GM23338 (cell line): Measurements from ENCODE around the gene FAM120AOS. TPM values are rescaled to one million over a fixed set of nuclear protein-coding genes. Genes with fewer than 3 reads are reported as not detected.
A peak's percentile ranks its signal among the peaks of the same experiment; 100 is the strongest.

Source experiments
- ATAC-seq: fragments of 200-7000 bp; cut with Tn5 transposase; 3 replicates; pipeline ENCODE4 v1.9.1; 2020
- DNase-seq: peaks from one replicate; pipeline ENCODE4 v3.0.0-alpha.2; 2015; ENCODE audit warnings: low spot score
- H2AFZ ChIP-seq: fragments of 200-600 bp; sonication (generic); 2 replicates; pipeline ENCODE4 v1.8.0; 2016; ENCODE audit warnings: antibody characterized with exemption, mild to moderate bottlenecking, moderate library complexity
- H3F3A ChIP-seq: fragments of 200-600 bp; sonication (generic); replicated peaks from 2 replicates; pipeline ENCODE4 v1.8.0; 2017; ENCODE audit warnings: antibody characterized with exemption, mixed run types, low read depth
- H3K27ac ChIP-seq: fragments of 200-600 bp; sonication (generic); 2 replicates; pipeline ENCODE4 v1.6.1; 2016; ENCODE audit warnings: low read depth
- H3K27me3 ChIP-seq: fragments of 200-600 bp; sonication (generic); 2 replicates; pipeline ENCODE4 v1.8.0; 2016; ENCODE audit warnings: mild to moderate bottlenecking, mixed run types, moderate library complexity; ENCODE audit not compliant: insufficient read depth
- H3K36me3 ChIP-seq: fragments of 200-600 bp; sonication (generic); 2 replicates; pipeline ENCODE4 v1.8.0; 2016; ENCODE audit warnings: mild to moderate bottlenecking; ENCODE audit not compliant: insufficient read depth
- H3K4me1 ChIP-seq: fragments of 200-600 bp; sonication (generic); 2 replicates; pipeline ENCODE4 v1.8.0; 2016; ENCODE audit warnings: mild to moderate bottlenecking, moderate library complexity; ENCODE audit not compliant: insufficient read depth
- H3K4me2 ChIP-seq: fragments of 200-600 bp; sonication (generic); 2 replicates; pipeline ENCODE4 v1.7.1; 2017; ENCODE audit warnings: mixed run types
- H3K4me3 ChIP-seq: fragments of 200-600 bp; sonication (generic); 2 replicates; pipeline ENCODE4 v1.6.1; 2016; ENCODE audit warnings: mixed run types
- H3K79me2 ChIP-seq: fragments of 200-600 bp; sonication (generic); replicated peaks from 2 replicates; pipeline ENCODE4 v1.8.0; 2017; ENCODE audit warnings: mild to moderate bottlenecking; ENCODE audit not compliant: insufficient read depth
- H3K9me2 ChIP-seq: fragments of 200-600 bp; sonication (generic); 2 replicates; pipeline ENCODE4 v1.8.0; 2017; ENCODE audit not compliant: insufficient read depth
- H4K20me1 ChIP-seq: fragments of 200-600 bp; sonication (generic); replicated peaks from 2 replicates; pipeline ENCODE4 v1.8.0; 2017; ENCODE audit warnings: mild to moderate bottlenecking; ENCODE audit not compliant: insufficient read depth
- H3K27ac Mint-ChIP-seq: 2 replicates; pipeline ENCODE4 v1.8.0; 2020; ENCODE audit warnings: inconsistent platforms, mild to moderate bottlenecking, moderate library complexity, mixed read lengths
- H3K27me3 Mint-ChIP-seq: 3 replicates; pipeline ENCODE4 v1.8.0; 2022; ENCODE audit warnings: low read depth, mild to moderate bottlenecking, moderate library complexity, mixed read lengths, inconsistent platforms; ENCODE audit not compliant: insufficient read depth, poor library complexity
- H3K36me3 Mint-ChIP-seq: 3 replicates; pipeline ENCODE4 v1.8.0; 2021; ENCODE audit warnings: low read depth, mild to moderate bottlenecking, inconsistent platforms, moderate library complexity, mixed read lengths
- H3K4me1 Mint-ChIP-seq: 3 replicates; pipeline ENCODE4 v1.8.0; 2020; ENCODE audit warnings: mild to moderate bottlenecking, inconsistent platforms, mixed read lengths
- H3K4me3 Mint-ChIP-seq: 3 replicates; pipeline ENCODE4 v1.8.0; 2021; ENCODE audit warnings: moderate library complexity, mild to moderate bottlenecking, inconsistent platforms, mixed read lengths
- H3K9me3 Mint-ChIP-seq: 3 replicates; pipeline ENCODE4 v1.8.0; 2020; ENCODE audit warnings: moderate library complexity, mild to moderate bottlenecking, inconsistent platforms, mixed read lengths
- CREB1 ChIP-seq: fragments of 250-450 bp; sonication (Bioruptor Pico); IDR thresholded peaks from 2 replicates; pipeline ENCODE4 v1.5.0; 2020; ENCODE audit warnings: low read depth, mild to moderate bottlenecking, moderate library complexity
- EZH2 ChIP-seq: fragments of 200-600 bp; sonication (generic); IDR thresholded peaks from one replicate; pipeline ENCODE4 v1.8.0; 2017; ENCODE audit warnings: antibody characterized with exemption, mild to moderate bottlenecking, low read depth; ENCODE audit not compliant: unreplicated experiment
- EZH2phosphoT487 ChIP-seq: fragments of 200-600 bp; sonication (generic); IDR thresholded peaks from one replicate; pipeline ENCODE4 v1.8.1; 2018; ENCODE audit warnings: antibody characterized with exemption; ENCODE audit not compliant: unreplicated experiment
- JUNB ChIP-seq: IDR thresholded peaks from one replicate; pipeline ENCODE4 v1.6.1; 2016; ENCODE audit warnings: antibody characterized with exemption; ENCODE audit not compliant: unreplicated experiment
- NANOG ChIP-seq: IDR thresholded peaks from 2 replicates; pipeline ENCODE4 v1.6.1; 2016; ENCODE audit warnings: antibody characterized with exemption, borderline replicate concordance
- POLR2AphosphoS5 ChIP-seq: IDR thresholded peaks from 2 replicates; pipeline ENCODE4 v1.6.1; 2016; ENCODE audit warnings: antibody characterized with exemption, low read depth
- STAT1 ChIP-seq: IDR thresholded peaks from one replicate; pipeline ENCODE4 v1.6.1; 2016; ENCODE audit warnings: antibody characterized with exemption; ENCODE audit not compliant: unreplicated experiment
- ZNF114 ChIP-seq: fragments of 250-450 bp; sonication (Bioruptor Pico); IDR thresholded peaks from 2 replicates; pipeline ENCODE4 v1.5.0; 2020; ENCODE audit warnings: mild to moderate bottlenecking, moderate library complexity
- ZNF331 ChIP-seq: fragments of 250-450 bp; sonication (Bioruptor Pico); IDR thresholded peaks from 2 replicates; pipeline ENCODE4 v1.5.0; 2020; ENCODE audit warnings: low read depth, mild to moderate bottlenecking, moderate library complexity
- polyA plus RNA-seq: library from polyadenylated mRNA; unstranded; fragments of >200 nt; fragmentation: Nextera tagmentation; extraction: Ambion mirVana; gene quantifications from 2 replicates; pipeline ENCODE4 v1.2.1, GENCODE V29; 2016
- total RNA-seq: library from RNA; depleted of rRNA; stranded (reverse); fragments of >200 nt; shearing (Covaris generic); gene quantifications from 2 replicates; pipeline ENCODE4 v1.2.3, GENCODE V29; 2014
- TF ChIP-seq, protein P1 (sequence below): IDR thresholded peaks from one replicate; pipeline ENCODE4 v1.6.1; 2018; ENCODE audit warnings: antibody characterized with exemption; ENCODE audit not compliant: unreplicated experiment
- TF ChIP-seq, protein P2 (sequence below): fragments of 250-450 bp; sonication (Bioruptor Pico); IDR thresholded peaks from 2 replicates; pipeline ENCODE4 v1.5.0; 2020; ENCODE audit warnings: mild to moderate bottlenecking, moderate library complexity
- TF ChIP-seq, protein P3 (sequence below), 2 experiments: fragments of 200-600 bp in 1 of 2; sonication (generic) in 1 of 2; conservative IDR thresholded peaks; 2 replicates each; pipeline versions ENCODE4 v1.5.1 to v1.6.1; 2016 to 2017; ENCODE audit warnings: antibody characterized with exemption in 2 of 2, low read depth in 2 of 2, mild to moderate bottlenecking in 2 of 2, moderate library complexity in 1 of 2
- TF ChIP-seq, protein P4 (sequence below): IDR thresholded peaks from 2 replicates; pipeline ENCODE4 v1.6.1; 2016; ENCODE audit warnings: antibody characterized with exemption

Gene FAM120AOS
- total and polyA plus RNA-seq, 2 experiments from 2014 or later, result 31.5 to 40.4 TPM

DNA sequence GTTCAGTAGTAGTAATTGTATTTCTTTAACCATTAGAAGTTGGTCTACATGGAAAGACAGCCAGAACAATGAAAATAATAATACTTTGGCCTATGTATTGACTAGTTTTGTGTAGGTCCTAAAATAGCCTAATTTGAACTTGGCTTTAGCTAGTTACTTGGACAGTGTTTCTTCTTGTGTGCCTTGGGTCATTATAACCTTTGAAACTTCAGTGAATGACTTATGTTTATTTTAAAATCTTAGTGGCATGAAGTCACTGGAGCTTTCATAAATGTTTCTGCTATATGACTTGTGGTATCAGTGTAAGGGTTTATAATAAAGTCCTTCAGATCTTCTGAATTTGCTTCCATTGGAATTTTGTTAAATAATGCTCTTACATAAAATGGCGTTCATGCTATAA lies 2.6 kb upstream of the FAM120AOS start:
- Mint-ChIP-seq H3K36me3 (peaks cover 14% of the 10 kb centered on the region), H3K4me1 (peaks cover 55% of the 10 kb centered on the region), H3K27ac (no peak overlapping the region; the same call in 1 of the 2 replicates), H3K4me3 (no peak overlapping the region), H3K9me3 (no peaks in the 10 kb centered on the region), H3K27me3 (peaks cover 5% of the 10 kb centered on the region)
- H3K4me1 ChIP-seq, result peaks cover 51% of the 10 kb centered on the region
- H3K79me2 ChIP-seq, result peaks cover 87% of the 10 kb centered on the region
- TF ChIP-seq ZNF331 (CRISPR knock-in tag) (no peak), EZH2 (no peak), EZH2phosphoT487 (no peak), CREB1 (CRISPR knock-in tag) (no peak), NANOG (no peak), ZNF114 (CRISPR knock-in tag) (no peak), STAT1 (no peak), JUNB (no peak), POLR2AphosphoS5 (no peak)
- TF ChIP-seq, protein P1, sequence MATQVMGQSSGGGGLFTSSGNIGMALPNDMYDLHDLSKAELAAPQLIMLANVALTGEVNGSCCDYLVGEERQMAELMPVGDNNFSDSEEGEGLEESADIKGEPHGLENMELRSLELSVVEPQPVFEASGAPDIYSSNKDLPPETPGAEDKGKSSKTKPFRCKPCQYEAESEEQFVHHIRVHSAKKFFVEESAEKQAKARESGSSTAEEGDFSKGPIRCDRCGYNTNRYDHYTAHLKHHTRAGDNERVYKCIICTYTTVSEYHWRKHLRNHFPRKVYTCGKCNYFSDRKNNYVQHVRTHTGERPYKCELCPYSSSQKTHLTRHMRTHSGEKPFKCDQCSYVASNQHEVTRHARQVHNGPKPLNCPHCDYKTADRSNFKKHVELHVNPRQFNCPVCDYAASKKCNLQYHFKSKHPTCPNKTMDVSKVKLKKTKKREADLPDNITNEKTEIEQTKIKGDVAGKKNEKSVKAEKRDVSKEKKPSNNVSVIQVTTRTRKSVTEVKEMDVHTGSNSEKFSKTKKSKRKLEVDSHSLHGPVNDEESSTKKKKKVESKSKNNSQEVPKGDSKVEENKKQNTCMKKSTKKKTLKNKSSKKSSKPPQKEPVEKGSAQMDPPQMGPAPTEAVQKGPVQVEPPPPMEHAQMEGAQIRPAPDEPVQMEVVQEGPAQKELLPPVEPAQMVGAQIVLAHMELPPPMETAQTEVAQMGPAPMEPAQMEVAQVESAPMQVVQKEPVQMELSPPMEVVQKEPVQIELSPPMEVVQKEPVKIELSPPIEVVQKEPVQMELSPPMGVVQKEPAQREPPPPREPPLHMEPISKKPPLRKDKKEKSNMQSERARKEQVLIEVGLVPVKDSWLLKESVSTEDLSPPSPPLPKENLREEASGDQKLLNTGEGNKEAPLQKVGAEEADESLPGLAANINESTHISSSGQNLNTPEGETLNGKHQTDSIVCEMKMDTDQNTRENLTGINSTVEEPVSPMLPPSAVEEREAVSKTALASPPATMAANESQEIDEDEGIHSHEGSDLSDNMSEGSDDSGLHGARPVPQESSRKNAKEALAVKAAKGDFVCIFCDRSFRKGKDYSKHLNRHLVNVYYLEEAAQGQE, result no peak
- TF ChIP-seq, protein P2, sequence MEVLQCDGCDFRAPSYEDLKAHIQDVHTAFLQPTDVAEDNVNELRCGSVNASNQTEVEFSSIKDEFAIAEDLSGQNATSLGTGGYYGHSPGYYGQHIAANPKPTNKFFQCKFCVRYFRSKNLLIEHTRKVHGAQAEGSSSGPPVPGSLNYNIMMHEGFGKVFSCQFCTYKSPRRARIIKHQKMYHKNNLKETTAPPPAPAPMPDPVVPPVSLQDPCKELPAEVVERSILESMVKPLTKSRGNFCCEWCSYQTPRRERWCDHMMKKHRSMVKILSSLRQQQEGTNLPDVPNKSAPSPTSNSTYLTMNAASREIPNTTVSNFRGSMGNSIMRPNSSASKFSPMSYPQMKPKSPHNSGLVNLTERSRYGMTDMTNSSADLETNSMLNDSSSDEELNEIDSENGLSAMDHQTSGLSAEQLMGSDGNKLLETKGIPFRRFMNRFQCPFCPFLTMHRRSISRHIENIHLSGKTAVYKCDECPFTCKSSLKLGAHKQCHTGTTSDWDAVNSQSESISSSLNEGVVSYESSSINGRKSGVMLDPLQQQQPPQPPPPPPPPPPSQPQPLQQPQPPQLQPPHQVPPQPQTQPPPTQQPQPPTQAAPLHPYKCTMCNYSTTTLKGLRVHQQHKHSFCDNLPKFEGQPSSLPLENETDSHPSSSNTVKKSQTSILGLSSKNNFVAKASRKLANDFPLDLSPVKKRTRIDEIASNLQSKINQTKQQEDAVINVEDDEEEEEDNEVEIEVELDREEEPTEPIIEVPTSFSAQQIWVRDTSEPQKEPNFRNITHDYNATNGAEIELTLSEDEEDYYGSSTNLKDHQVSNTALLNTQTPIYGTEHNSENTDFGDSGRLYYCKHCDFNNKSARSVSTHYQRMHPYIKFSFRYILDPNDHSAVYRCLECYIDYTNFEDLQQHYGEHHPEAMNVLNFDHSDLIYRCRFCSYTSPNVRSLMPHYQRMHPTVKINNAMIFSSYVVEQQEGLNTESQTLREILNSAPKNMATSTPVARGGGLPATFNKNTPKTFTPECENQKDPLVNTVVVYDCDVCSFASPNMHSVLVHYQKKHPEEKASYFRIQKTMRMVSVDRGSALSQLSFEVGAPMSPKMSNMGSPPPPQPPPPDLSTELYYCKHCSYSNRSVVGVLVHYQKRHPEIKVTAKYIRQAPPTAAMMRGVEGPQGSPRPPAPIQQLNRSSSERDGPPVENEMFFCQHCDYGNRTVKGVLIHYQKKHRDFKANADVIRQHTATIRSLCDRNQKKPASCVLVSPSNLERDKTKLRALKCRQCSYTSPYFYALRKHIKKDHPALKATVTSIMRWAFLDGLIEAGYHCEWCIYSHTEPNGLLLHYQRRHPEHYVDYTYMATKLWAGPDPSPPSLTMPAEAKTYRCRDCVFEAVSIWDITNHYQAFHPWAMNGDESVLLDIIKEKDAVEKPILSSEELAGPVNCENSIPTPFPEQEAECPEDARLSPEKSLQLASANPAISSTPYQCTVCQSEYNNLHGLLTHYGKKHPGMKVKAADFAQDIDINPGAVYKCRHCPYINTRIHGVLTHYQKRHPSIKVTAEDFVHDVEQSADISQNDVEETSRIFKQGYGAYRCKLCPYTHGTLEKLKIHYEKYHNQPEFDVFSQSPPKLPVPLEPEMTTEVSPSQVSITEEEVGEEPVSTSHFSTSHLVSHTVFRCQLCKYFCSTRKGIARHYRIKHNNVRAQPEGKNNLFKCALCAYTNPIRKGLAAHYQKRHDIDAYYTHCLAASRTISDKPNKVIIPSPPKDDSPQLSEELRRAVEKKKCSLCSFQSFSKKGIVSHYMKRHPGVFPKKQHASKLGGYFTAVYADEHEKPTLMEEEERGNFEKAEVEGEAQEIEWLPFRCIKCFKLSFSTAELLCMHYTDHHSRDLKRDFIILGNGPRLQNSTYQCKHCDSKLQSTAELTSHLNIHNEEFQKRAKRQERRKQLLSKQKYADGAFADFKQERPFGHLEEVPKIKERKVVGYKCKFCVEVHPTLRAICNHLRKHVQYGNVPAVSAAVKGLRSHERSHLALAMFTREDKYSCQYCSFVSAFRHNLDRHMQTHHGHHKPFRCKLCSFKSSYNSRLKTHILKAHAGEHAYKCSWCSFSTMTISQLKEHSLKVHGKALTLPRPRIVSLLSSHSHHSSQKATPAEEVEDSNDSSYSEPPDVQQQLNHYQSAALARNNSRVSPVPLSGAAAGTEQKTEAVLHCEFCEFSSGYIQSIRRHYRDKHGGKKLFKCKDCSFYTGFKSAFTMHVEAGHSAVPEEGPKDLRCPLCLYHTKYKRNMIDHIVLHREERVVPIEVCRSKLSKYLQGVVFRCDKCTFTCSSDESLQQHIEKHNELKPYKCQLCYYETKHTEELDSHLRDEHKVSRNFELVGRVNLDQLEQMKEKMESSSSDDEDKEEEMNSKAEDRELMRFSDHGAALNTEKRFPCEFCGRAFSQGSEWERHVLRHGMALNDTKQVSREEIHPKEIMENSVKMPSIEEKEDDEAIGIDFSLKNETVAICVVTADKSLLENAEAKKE, result no peak
- TF ChIP-seq, protein P3, sequence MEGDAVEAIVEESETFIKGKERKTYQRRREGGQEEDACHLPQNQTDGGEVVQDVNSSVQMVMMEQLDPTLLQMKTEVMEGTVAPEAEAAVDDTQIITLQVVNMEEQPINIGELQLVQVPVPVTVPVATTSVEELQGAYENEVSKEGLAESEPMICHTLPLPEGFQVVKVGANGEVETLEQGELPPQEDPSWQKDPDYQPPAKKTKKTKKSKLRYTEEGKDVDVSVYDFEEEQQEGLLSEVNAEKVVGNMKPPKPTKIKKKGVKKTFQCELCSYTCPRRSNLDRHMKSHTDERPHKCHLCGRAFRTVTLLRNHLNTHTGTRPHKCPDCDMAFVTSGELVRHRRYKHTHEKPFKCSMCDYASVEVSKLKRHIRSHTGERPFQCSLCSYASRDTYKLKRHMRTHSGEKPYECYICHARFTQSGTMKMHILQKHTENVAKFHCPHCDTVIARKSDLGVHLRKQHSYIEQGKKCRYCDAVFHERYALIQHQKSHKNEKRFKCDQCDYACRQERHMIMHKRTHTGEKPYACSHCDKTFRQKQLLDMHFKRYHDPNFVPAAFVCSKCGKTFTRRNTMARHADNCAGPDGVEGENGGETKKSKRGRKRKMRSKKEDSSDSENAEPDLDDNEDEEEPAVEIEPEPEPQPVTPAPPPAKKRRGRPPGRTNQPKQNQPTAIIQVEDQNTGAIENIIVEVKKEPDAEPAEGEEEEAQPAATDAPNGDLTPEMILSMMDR (conservative IDR thresholded peaks at IDR 0.05; ENCODE audit: low read depth in 2 of 2), result no peak
- TF ChIP-seq, protein P4, sequence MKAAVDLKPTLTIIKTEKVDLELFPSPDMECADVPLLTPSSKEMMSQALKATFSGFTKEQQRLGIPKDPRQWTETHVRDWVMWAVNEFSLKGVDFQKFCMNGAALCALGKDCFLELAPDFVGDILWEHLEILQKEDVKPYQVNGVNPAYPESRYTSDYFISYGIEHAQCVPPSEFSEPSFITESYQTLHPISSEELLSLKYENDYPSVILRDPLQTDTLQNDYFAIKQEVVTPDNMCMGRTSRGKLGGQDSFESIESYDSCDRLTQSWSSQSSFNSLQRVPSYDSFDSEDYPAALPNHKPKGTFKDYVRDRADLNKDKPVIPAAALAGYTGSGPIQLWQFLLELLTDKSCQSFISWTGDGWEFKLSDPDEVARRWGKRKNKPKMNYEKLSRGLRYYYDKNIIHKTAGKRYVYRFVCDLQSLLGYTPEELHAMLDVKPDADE, result no peak
- DNase-seq (no peak), ATAC-seq (no peak)
- H3K27ac ChIP-seq, result no peak overlapping the region
- no peak overlapping the region for H3K4me3 ChIP-seq
- H2AFZ ChIP-seq, result no peak overlapping the region
- no peaks in the 10 kb centered on the region for H3K27me3 ChIP-seq
- no peaks in the 10 kb centered on the region for H3K9me2 ChIP-seq
- peaks cover 5% of the 10 kb centered on the region for H3F3A ChIP-seq
- peaks cover 19% of the 10 kb centered on the region for H4K20me1 ChIP-seq
- no peaks in the 10 kb centered on the region for H3K36me3 ChIP-seq
- peak overlapping the region; percentile 9; the same call in 1 of the 2 replicates for H3K4me2 ChIP-seq
